HL-60 (cell line): Measurements from ENCODE around the gene LRCOL1.

Source experiments
- POLR2AphosphoS5 ChIP-seq: IDR thresholded peaks from 2 replicates; pipeline ENCODE4 v1.6.1; 2012; ENCODE audit warnings: low read depth
- SPI1 ChIP-seq: IDR thresholded peaks from 2 replicates; pipeline ENCODE4 v1.6.1; 2012; ENCODE audit warnings: low read depth, mild to moderate bottlenecking, borderline replicate concordance
- TF ChIP-seq, protein P1 (sequence below): IDR thresholded peaks from one replicate; pipeline ENCODE4 v1.5.1; 2011; ENCODE audit warnings: low read length, control low read depth, inconsistent platforms; ENCODE audit not compliant: insufficient read depth

DNA sequence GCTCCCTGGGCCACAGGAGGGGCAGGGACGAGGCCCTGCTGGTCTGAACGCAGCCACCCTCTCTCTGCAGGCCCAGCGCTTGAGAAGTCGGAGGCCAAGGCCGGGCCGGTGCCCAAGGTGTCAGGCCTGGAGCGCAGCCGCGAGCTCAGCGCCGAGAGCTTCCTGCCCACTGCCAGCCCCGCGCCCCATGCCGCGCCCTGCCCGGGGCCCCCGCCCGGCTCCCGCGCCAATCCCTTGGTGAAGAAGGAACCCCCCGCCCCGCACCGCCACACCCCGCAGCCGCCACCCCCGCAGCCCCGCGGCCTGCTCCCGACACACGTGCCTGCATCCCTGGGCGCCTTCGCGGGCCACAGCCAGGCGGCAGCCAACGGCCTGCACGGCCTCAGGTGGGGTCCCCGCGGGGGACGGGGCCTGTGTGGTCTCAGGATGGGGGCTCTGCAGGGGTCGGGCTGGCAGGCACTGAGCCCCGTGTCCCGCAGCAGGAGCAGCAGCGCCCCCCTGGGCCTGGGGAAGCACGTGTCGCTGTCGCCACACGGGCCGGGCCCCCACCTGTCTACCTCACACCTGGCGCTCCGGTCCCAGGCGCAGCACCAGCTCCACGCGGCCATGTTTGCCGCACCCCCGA, 40.4 kb downstream of the LRCOL1 start:
- TF ChIP-seq, protein P1, sequence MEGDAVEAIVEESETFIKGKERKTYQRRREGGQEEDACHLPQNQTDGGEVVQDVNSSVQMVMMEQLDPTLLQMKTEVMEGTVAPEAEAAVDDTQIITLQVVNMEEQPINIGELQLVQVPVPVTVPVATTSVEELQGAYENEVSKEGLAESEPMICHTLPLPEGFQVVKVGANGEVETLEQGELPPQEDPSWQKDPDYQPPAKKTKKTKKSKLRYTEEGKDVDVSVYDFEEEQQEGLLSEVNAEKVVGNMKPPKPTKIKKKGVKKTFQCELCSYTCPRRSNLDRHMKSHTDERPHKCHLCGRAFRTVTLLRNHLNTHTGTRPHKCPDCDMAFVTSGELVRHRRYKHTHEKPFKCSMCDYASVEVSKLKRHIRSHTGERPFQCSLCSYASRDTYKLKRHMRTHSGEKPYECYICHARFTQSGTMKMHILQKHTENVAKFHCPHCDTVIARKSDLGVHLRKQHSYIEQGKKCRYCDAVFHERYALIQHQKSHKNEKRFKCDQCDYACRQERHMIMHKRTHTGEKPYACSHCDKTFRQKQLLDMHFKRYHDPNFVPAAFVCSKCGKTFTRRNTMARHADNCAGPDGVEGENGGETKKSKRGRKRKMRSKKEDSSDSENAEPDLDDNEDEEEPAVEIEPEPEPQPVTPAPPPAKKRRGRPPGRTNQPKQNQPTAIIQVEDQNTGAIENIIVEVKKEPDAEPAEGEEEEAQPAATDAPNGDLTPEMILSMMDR, result no peak
- no peak for TF ChIP-seq SPI1
- no peak for TF ChIP-seq POLR2AphosphoS5
